Adrenal gland (tissue), 5 donors: ENCODE results near the gene PAQR9.

Source experiments
- POLR2A ChIP-seq, 2 donors: fragments of 450-650 bp; IDR thresholded peaks; one replicate each; pipeline ENCODE4 v1.6.1; 2017; ENCODE audit warnings: antibody characterized with exemption in 2 of 2, mild to moderate bottlenecking in 2 of 2, moderate library complexity in 1 of 2
- TF ChIP-seq, protein P1 (sequence below), 6 experiments: fragments of 450-650 bp in 4 of 6; fragments of 200-600 bp in 2 of 6; sonication (generic) in 1 of 6; IDR thresholded peaks; 1 replicate in 5 of 6; 2 replicates in 1 of 6; pipeline versions ENCODE4 v1.5.1 to v1.8.0; 2016 to 2021; ENCODE audit warnings: antibody characterized with exemption in 6 of 6, mild to moderate bottlenecking in 2 of 6, moderate library complexity in 1 of 6
- donor health status: DM: no; HTN: no; CAD: no.

DNA sequence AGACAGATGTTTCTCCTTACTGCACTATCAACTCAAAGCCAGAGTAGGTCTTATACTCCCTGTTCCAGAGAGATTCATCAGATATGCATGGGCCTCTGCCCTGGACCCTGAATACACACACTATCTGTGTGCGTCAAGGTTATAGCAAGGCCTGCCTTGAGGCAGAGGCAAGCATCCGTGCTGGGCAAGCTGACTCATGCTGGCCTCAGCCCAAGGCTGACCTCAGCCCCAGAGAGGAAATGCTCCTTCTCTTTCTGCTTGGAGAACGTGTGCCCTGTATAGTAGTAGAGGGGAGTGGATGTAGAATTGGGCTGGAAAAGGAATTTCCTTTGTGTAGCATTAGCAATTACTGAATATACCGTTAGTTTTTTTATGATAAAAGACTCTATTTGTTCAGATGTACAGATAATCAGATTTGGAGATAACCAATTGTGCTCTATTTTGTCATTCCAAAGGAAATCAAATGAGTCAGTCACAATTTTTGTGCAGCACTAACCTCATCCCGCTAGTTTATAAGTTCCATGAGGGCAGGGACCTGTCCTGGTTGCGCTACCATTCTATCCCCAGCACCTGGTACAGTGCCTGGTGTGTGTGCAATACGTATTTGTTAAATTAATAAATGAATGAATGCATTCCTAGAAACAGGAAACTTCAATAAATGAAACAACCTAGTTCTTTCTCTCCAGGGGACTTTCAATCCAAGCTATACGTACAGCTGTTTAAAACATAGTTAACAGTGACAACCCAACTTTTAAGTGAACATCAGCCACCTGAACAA lies 13.3 kb upstream of the PAQR9 start:
- peak in 1 of 2 donors; percentile 26 for TF ChIP-seq POLR2A (IDR thresholded peaks at IDR 0.05)
- TF ChIP-seq, protein P1, sequence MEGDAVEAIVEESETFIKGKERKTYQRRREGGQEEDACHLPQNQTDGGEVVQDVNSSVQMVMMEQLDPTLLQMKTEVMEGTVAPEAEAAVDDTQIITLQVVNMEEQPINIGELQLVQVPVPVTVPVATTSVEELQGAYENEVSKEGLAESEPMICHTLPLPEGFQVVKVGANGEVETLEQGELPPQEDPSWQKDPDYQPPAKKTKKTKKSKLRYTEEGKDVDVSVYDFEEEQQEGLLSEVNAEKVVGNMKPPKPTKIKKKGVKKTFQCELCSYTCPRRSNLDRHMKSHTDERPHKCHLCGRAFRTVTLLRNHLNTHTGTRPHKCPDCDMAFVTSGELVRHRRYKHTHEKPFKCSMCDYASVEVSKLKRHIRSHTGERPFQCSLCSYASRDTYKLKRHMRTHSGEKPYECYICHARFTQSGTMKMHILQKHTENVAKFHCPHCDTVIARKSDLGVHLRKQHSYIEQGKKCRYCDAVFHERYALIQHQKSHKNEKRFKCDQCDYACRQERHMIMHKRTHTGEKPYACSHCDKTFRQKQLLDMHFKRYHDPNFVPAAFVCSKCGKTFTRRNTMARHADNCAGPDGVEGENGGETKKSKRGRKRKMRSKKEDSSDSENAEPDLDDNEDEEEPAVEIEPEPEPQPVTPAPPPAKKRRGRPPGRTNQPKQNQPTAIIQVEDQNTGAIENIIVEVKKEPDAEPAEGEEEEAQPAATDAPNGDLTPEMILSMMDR (IDR thresholded peaks at IDR 0.05), result no peak
